HG02610 (cell line): ENCODE results near the gene PDE6D.

Source experiments
- ATAC-seq: cut with Tn5 transposase; IDR thresholded peaks from one replicate; pipeline ENCODE4 v1.9.1; 2021; ENCODE audit warnings: mild to moderate bottlenecking, moderate library complexity; ENCODE audit not compliant: unreplicated experiment

Gene PDE6D

DNA sequence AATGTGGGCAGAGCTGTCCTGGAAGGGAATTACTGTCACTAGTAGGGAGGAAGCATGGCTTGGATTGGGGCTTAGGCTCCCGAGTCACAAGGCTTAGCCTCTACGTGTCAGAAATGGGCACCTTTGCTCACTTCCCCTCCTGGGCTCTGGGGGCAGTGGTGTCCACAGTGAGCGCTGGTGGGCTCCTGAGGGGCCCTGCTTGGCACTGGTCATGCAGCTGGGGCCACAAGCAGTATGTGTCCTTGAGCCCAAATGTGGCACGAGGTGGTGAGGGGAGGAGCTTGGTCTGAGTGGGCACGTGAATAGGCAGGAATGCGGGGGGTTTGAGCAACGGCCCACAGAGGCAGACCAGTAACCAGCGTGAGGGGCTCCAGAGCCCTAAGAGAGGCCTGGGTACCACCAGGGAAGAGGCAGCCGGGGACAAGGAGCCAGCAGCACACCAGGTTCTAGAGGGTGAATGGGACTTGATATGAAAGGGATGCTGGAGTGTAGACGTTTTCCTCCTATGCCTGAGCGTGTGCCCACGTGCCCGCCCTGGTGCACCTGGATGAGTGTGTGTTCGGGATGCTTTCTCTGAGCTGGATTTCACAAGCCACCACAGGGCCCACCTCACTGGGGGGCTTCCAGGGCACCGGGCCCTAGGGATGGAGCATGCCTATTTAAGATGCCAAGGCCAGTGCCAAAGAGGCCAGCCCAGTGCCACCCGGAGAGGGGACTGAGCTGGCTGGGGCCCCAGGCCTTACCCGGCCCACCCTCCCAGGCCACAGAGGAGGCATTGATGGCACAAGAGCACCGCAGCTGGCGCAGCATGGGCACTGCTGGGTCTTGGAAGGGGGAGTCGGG, 95.5 kb downstream of the PDE6D start:
- ATAC-seq: no peak

DNA sequence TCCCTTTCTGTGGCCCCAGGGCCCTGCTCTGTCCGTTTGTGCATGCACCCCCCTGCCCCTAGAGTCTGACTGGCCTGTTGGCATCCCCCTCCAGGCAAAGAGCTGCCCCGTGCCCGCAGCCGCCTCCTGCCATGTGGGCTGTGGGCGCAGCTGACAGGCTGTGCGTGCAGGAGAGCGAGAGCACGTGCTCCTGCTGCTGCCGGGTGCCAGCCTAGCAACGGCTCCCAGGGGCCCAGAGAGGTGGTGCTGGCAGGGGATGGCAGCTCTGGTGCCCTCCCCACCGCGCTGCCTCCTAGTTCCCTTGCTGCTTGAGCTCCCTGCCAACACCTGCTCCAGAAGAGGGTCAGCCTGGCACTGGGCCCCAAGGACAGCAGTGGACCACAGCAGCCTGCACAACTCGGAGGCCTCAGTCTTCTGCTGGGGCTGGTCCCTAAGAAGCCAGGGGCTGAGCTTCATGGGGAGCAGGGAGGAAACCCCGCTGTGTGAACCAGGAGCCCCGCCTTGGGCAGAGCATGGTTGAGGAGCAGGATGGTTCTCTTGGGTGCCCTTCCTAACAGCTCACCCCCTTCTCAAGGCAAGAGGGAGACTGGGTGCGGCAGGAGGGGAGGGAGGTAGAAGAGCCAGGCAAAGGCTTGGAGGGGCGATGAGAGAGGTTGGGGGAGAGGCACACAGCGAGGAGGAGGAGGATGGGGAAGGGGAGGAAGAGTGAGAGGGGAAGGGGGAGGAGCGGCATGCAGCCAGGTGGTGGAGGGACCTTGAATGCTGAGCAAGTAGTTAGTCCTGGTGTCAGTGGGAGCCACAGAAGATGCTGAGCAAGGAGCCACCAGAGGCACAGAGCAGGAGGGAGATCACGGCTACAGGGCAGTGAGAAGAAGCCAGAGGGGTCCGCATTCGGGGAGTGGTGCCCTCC, 96.5 kb downstream of the PDE6D start:
- ATAC-seq: no peak

DNA sequence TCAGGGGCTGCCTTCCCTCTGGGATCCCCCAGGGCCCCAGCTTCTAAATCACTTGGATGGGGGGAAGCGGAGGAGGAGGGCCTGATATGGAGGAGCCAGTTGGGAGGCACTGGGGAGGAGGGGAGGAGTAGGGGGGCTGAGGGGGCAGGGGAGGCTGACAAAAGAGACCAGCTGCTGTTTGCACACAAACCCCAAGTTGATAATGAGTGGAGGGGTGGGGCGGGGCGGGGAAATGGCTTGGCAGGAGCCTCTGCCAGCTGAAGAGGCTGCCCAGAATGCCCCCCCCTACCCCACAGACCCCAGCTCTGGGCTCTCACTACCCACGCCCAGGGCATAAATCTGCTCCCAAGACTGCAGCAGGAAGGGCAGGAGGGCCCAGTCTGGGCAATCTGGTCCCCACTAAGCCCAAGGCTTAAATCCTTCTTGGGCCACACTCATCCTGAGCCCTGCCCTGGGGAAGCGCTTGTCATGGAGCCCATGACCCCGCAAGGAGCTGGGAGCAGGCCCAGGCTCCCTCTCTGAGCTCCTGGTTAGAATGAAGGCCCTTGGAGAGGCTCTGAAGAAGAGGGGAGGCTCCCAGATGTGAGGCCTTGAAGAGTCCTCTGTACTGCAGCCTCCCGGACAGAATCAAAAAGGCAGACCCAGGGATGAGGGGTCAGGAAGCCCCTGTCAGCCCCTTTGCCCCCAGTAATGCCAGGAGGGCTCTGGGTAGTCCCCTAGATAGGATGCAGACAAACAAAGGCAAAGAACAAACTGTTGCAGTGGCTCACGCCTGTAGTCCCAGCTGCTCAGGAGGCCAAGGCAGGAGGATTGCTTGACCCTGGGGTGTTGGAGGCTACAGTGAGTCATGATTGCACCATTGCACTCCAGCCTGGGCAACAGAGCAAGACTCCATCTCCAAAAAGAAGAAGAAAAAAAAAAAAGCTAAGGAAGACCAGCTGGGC, 97.5 kb downstream of the PDE6D start:
- ATAC-seq: no peak

- ATAC-seq: no peak
Observed at GRCh38 chr2:231682603-231683291, 98.3 kb downstream of the PDE6D start.
